Retinal pigment epithelial cell (primary cell): ENCODE data around the gene RREB1.

Source experiments
- DNase-seq: peaks from one replicate; pipeline ENCODE4 v3.0.0-alpha.2; 2010; ENCODE audit warnings: low read depth
- H3K4me3 ChIP-seq: 2 replicates; pipeline ENCODE4 v1.5.1; 2011; ENCODE audit warnings: mild to moderate bottlenecking, low read length, control low read depth, moderate library complexity
- CTCF ChIP-seq: conservative IDR thresholded peaks from 2 replicates; pipeline ENCODE4 v1.5.1; 2011; ENCODE audit warnings: low read depth, low read length, control low read depth, inconsistent platforms

The RREB1 gene

GRCh38 chr6:7243179-7243981 lies 135.6 kb downstream of the RREB1 start:
- peak; percentile 93 for TF ChIP-seq CTCF
- no peak for DNase-seq

GRCh38 chr6:7245668-7246393 lies 138.1 kb downstream of the RREB1 start:
- DNase-seq = no peak
- no peak overlapping the region for H3K4me3 ChIP-seq
- no peak for TF ChIP-seq CTCF

More at GRCh38 chr6:7243179-7243981, 135.6 kb downstream of the RREB1 start:
- H3K4me3 ChIP-seq = no peak overlapping the region

GRCh38 chr6:7246401-7247178 lies 138.8 kb downstream of the RREB1 start:
- no peak for DNase-seq
- TF ChIP-seq CTCF = no peak

DNA sequence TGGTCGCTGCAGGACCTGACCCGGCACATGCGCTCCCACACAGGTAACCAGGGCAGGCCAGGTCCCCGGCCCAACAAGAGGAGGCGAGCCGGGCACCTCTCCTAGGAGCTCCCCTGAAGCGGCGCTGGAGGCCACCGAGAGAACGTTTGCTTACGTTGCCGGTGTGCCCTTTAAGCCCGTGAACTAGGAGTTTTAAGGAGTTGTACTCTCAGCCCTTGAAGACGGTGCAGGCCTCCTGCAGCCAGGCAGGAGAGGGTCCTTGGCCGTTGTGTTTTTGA lies 139.4 kb downstream of the RREB1 start:
- no peak for TF ChIP-seq CTCF
- H3K4me3 ChIP-seq = no peak overlapping the region
- no peak for DNase-seq

More at GRCh38 chr6:7246401-7247178, 138.8 kb downstream of the RREB1 start:
- no peak overlapping the region for H3K4me3 ChIP-seq

- no peak for TF ChIP-seq CTCF
- no peak overlapping the region for H3K4me3 ChIP-seq
- DNase-seq = no peak
Observed at GRCh38 chr6:7247828-7248227, 140.1 kb downstream of the RREB1 start.

DNA sequence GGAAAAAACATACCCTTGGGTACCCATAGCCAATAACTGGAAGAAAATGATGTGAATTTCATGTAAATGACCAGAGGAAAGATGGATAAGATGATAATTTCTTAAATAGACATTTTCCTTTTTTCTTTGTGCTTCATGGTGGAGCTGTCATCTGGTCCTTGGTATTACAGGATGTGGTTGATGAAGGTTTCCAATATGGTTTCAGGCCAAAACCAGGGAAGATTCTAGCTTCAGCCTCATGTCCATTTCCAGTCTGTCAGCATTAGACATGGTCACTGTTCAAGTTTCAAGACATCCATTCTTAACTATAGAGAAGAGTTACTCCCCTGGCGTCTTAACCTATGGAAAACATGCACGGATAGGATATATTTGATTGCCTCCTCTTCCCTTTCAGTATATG lies 141.6 kb downstream of the RREB1 start:
- no peak for DNase-seq
- no peak for TF ChIP-seq CTCF
- no peak overlapping the region for H3K4me3 ChIP-seq
